HT1080 (cell line): ENCODE data around the gene IRF3. TPM values are rescaled to one million over a fixed set of nuclear protein-coding genes. Genes with fewer than 3 reads are reported as not detected.

ENCODE experiments used
- DNase-seq: peaks from one replicate; pipeline ENCODE4 v3.0.0-alpha.2; 2015; ENCODE audit warnings: low read depth
- total RNA-seq: library from RNA; depleted of rRNA; stranded (reverse); fragments of >200 nt; shearing (Covaris generic); gene quantifications from 2 replicates; pipeline ENCODE4 v1.2.3, GENCODE V29; 2014

Gene IRF3
- total RNA-seq, 1 experiment from 2014 or later = 55.9 TPM

GRCh38 chr19:49687566-49688316 is 22.1 kb upstream of the IRF3 start:
- DNase-seq = no peak

- DNase-seq = no peak
Observed at GRCh38 chr19:49687150-49687549, 21.5 kb upstream of the IRF3 start.

DNA sequence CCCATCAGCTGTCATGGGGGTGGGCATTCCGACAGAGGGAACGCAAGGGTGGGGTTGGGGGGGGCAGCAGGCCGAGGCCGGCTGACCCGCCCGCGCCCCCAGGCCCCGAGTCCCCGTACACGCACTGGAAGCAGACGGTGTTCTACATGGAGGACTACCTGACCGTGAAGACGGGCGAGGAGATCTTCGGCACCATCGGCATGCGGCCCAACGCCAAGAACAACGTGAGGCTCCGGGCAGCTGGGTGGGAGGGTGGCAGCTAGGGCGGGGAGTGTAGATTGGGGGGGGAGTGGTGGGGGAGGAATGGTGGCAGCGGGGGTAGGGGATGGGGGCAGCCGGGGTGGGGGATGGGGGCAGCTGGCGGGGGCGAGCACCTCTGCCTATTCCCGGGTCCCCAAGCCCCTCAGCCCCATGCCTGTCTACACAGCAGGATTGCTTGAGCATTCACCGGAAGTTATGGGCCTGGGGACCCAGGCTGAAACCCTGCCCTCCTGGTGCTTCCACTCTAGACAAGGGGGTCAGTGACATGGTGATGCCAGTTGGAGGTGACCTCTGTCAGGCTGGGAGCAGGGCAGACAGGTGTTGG is 20.9 kb upstream of the IRF3 start:
- no peak for DNase-seq

DNA sequence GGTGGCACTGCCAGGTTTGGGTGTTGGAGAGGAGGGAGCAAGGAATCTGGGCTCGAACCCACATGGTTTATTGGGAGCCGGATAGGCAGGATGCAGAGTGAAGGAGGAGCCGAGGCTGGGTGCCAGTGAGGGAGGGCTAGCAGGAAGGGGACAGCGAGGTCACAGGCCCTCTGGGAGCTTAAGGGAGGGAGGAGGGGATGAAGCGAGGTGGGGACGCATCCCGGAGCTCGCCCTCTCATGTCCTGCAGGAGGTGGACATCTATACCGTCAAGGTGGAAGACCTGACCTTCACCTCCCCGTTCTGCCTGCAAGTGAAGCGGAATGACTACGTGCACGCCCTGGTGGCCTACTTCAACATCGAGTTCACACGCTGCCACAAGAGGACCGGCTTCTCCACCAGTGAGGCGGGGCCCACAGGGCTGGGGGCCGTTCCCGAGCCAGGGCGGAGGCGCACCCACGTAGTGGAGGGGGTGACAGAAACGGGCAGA is 20.2 kb upstream of the IRF3 start:
- no peak for DNase-seq

DNA sequence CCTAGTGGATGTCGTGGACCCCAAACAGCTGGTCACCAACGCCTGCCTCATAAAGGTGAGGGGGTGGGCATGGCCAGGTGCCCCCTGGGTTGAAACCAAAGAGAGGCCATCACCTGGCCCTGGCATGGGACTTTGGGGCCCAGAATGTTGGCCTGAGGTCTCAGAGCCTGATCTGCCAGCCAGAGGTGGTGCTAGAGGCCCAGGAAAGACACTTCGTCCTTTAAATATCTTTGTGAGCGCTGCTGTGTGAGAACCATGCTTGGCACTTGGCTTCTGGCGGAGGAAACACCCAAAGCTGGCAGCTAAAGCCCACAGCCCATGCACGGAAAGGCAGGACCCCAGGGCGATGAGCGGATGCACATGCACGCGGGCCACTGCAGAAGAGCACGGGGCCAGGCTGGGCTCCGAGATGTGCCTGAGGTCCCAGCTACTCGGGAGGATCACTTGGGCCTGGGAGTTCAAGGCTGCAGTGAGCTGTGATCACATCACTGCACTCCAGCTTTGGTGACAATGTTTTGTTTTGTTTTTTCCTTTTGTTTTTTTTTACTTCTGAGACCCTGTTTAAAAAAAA is 19.4 kb upstream of the IRF3 start:
- no peak for DNase-seq

GRCh38 chr19:49684251-49684982 is 18.8 kb upstream of the IRF3 start:
- no peak for DNase-seq

GRCh38 chr19:49683814-49684250 is 18.2 kb upstream of the IRF3 start:
- DNase-seq = no peak

DNA sequence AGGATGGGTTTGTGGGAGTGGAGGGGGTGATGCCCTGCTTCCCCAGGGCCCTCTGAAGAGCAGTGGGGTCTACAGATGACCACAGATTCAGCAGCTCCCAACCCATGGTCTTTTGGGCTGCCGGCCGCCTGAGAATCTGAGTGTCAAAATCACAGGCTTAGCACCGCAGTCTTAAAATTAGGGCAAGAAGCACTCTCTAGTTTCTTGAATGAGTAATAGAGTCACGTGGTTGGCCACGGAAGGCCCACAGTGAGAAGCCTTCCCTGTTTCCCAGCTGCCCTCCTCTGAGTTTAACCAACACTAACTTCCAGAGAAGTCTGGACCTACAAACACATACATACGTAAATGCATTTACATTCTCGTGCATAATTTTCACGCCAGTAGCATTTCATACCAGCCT is 16.6 kb upstream of the IRF3 start:
- DNase-seq = no peak

DNA sequence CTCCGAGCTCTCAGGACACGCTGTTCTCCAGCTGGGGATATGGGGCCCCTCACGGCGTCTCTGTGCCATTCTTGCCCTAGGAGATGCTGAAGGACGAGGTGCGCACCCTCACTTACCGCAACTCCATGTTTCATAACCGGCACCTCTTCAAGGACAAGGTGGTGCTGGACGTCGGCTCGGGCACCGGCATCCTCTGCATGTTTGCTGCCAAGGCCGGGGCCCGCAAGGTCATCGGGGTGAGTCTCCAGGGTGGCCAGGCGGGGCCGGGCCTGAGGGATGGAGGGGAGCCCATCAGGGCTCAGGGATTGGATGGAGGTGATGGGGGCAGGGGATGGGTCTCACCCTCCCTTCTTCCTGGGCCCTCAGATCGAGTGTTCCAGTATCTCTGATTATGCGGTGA is 16.2 kb upstream of the IRF3 start:
- DNase-seq = no peak

DNA sequence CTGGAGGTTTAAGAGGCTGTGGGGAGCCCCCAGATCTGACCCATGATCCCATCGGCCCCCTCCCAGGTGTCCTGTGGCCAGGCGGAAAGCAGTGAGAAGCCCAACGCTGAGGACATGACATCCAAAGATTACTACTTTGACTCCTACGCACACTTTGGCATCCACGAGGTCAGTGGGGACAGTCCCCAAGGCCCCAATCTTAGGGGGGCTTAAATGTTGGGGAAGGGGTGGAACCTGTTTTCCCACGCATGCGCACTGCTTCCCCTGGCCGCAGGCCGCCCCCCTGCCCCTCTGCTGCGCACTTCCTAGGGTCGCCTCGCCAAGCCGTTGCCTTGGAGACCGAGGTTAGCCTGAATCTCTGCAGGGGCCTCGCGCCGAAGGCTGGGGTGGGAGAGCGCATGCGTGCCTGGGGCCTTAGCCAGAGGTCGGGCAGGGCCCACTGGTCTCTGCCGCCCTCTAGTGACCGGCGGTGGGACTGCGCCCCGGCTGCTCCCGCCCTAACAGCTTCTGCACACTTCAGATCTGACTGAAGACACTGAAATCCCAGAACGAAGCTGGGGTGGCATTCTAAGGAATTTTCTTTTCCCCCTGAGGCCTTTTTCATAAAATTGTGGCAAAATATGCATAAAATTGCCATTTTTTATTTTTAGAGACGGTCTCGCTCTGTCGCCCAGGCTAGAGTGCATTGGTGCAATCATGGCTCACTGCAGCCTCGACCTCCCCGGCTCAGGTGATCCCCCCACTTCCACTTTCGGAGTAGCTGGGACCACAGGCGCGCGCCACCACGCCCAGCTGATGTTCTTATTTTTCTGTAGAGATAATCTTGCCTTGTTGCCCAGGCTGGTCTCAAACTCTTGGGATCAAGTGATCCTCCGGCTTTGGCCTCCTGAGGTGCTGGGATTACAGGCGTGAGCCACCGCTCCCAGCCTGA is 15.0 kb upstream of the IRF3 start:
- DNase-seq = peak; percentile 84

GRCh38 chr19:49679771-49680413 is 14.2 kb upstream of the IRF3 start:
- DNase-seq = no peak

DNA sequence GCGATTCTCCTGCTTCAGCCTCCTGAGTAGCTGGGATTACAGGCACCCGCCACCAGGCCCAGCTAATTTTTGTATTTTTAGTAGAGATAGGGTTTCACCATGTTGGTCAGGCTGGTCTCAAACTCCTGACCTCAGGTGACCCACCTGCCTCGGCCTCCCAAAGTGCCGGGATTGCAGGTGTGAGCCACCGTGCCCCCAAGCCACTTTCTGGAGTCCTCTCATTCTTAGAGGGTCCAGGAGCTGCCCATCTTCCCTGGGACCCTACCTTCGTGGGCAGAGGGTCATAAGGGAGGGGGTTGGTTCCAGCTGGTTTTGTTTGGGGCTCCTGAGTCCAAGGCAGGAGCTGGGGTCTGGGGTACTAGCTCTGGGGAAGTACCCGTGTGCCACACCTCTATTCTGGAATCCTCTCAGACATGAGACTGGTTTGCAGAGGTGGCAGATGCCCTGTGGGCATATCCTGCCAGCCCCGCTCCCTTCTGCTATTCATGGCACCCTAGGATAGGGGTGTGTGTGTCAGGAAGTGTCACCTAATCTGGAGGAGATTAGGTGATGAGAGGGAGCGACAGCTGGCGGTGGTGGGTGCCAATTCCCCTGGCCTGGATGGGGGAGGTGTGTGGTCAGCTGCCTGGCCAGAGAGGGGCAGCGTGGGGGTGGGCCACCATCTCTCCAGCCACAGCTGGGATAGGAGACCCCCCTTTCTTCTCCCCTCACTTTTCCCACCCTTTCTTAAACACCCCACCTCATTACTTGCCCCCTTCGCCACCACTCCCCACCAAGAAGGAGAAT is 13.5 kb upstream of the IRF3 start:
- DNase-seq = no peak

DNA sequence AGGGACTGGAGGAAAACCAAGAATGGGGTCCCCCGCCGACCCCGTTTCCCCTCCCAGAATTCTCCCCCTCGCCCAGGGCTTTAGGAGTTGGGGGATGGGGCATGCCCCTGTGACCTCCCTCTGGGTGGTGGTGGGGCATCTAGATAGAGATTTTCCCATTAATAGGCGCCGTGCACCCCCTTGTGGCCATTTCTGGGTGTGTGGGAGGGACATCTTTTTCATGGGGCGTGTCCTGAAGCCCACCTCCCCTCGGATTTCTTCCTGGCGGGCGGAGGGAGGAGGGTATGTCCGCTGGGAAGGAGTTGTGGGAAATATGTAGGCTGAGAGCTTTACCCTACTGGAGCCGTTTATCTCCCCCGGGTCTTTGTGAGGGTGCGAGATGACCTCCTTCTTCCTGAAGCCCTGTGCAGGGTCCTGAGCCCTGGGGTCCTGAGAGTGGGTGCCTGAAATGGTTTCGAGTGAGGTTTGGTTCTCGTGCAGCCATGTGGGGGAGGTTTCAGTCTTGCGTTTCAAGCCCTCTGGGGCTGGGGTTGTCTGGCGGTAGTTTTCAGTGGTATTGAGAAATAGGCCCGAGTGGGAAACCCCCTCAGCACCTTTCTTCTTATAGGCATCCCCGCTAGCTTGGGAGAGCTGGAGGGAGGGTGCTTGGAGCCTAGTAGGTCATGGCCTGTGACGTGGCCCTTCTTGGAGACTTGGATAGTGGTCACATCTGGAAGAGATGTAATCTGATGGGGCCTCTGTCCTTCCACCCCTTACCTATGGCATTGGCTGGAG is 12.4 kb upstream of the IRF3 start:
- peak; percentile 71 for DNase-seq

- DNase-seq = no peak
Observed at GRCh38 chr19:49677231-49677900, 11.7 kb upstream of the IRF3 start, which contains the start of gene PRMT1. Gene PRMT1, plus strand, starts transcription at chr19:49677271. Its CDS starts 10 bp downstream, at chr19:49677281.

- DNase-seq = peak; percentile 100
Observed at GRCh38 chr19:49676784-49677230, 11.2 kb upstream of the IRF3 start.

GRCh38 chr19:49676136-49676783 is 10.6 kb upstream of the IRF3 start:
- DNase-seq = peak; percentile 90
